HG02610 (cell line): ENCODE data around the gene PRAMEF1.
"Not testable (repeated sequence)": the region's sequence is repeated elsewhere in the genome, so short reads cannot be mapped to it uniquely, and the experiment has no call there.

ENCODE experiments used
- ATAC-seq: cut with Tn5 transposase; IDR thresholded peaks from one replicate; pipeline ENCODE4 v1.9.1; 2021; ENCODE audit warnings: mild to moderate bottlenecking, moderate library complexity; ENCODE audit not compliant: unreplicated experiment

The PRAMEF1 gene

GRCh38 chr1:12775443-12775842 lies 15.8 kb upstream of the PRAMEF1 start:
- no peak for ATAC-seq

GRCh38 chr1:12776801-12777557 lies 14.2 kb upstream of the PRAMEF1 start:
- ATAC-seq: no peak

DNA sequence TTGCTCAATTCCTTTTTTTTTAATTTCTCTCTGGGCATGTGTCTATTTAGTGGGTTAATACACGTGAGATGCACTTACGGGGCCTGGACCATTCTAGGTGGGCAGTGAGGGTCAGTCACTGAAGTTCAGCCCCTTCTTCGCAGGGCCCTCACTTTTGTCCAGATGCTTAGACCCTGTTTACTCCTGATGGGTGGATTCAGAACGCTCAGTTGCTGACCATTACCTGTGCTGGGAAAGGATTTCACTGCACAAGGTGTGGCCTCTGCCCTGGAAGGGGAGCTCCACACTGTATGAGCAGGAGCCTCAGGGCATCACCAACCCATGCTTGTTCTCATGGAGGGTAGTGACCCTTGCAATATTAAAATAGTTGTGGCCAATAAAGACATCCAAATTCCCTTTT lies 13.1 kb upstream of the PRAMEF1 start:
- no peak for ATAC-seq

DNA sequence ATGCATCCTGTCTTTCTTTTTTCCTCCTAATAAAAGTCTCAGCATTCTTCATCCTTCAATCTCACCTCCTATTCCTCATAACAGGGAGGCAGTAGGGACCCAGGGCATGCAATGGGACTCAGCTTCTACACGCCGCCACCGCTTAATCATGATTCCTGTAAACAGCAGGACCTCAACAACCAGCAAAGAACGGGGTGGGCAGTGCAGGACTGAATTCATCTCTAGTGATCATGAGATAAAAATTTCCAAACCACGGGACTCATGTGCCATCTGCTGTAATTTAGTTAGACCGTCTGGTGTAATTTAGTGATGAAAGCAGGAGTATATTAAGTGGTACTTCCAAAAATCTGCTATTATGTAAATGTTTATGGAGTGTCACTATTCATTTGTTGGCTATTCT lies 12.3 kb upstream of the PRAMEF1 start:
- ATAC-seq: no peak

- ATAC-seq: not testable (repeated sequence)
These were observed 9.7 kb upstream of the PRAMEF1 start for GRCh38 chr1:12781488-12781887.

DNA sequence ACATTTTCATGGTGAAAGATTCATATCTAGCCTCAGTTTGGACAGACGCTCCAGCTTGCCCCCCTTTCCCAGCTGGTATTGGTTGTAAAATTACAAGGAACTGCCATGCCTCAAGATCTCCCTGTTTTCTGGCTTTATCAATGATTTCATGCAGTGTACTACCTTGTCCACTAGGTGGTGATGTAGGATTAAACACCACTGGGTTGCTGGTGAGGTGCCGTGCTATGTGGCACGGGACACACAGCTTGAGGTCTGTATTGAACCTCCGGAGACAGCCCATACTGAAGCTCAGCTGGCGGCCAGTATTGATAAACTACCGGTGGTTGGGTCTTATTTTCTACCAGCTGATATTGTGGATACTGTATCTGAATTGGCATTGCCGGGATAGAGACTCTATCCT lies 7.4 kb upstream of the PRAMEF1 start:
- ATAC-seq: not testable (repeated sequence)

GRCh38 chr1:12784729-12785128 lies 6.5 kb upstream of the PRAMEF1 start:
- not testable (repeated sequence) for ATAC-seq

DNA sequence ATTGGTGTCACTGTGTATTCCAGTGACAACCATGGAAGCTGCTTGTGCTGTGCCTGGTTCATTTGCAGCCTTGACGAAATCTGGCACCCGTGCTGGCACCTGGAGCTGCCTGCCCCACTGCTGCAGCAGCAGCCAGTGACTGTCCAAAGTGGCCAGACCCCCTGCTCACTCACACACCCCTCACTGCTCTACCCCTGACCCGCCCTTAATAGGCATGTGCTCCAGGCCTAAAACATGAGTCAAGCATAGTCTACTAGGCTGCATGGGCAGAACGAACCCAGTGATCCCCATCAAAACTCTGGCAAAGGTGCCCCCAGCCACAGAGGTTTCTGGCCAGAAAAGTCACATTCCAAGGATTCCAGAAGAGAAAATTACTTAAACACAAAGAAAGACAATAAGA lies 7.7 kb downstream of the PRAMEF1 start:
- ATAC-seq: no peak

- ATAC-seq: no peak
These were observed 8.5 kb downstream of the PRAMEF1 start for GRCh38 chr1:12799730-12800129.

DNA sequence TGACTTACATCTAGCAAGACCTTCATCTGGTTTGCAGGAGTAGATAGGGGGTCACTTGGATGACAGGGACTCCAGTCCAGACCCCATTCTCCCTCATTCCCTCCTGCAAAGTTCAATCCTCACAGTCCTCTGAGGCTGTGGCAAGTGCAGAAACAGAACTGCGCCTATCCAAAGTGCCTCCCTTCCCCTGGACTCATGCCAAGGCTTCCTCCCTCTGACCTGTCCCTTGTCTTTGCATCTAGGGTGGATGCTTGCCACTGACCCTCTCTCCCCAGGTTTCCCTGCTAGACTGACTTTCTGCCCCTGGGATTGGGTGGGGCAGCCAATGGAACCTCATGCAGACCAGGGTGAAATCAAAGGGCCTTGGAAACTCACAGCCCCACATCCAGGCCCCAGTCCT lies 18.7 kb downstream of the PRAMEF1 start:
- no peak for ATAC-seq

DNA sequence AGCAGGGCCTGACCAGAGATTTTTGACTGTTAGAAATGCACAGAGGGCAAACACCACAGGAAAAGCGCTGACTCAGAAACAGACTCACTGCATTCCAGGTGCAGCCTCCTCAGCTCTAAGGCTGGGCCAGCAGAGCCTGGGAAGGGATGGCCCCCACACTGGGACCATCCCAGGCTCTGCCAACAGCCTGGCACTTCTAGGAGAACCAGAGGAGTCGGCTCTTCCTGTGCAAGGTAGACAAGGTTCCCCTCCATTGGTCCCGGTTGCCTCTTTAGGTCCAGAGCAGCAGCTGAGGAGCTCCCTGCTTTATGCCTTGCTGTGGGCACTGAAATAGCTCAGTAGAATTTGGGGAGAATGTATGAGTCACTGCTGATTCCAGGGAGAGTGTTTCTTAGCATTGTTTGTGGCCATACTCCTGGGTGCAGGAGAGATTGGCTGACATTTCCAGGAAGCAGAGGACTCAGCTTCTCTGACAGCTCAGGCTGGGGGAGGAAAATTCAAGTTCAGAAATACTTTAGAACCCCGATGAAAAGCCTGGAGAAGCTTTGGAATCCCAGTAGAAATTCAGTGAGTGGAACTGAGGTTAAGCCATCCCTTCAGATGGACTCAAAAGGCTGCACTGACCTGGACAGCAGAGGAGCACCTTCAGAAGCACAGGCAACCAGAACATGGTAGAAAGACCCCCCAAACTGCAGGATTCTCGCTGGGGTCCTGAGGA lies 19.7 kb downstream of the PRAMEF1 start:
- no peak for ATAC-seq

- ATAC-seq: no peak
These were observed 20.2 kb downstream of the PRAMEF1 start for GRCh38 chr1:12811409-12811784.

- not testable (repeated sequence) for ATAC-seq
These were observed 27.9 kb downstream of the PRAMEF1 start for GRCh38 chr1:12819061-12819460.

GRCh38 chr1:12831310-12831709 lies 40.1 kb downstream of the PRAMEF1 start, which contains the start of gene PRAMEF11:
Gene PRAMEF11 (minus strand): TSS chr1:12831410. CDS start chr1:12828789, 2,621 bp downstream.
- ATAC-seq: not testable (repeated sequence)

GRCh38 chr1:12833251-12833650 lies 42.1 kb downstream of the PRAMEF1 start:
- ATAC-seq: not testable (repeated sequence)
